DMS79 (cell line): Measurements from ENCODE around the gene ZFAND6.

Source experiments
- DNase-seq: peaks from one replicate; lab custom pipeline; 2025; lab: John Stamatoyannopoulos, UW

Gene ZFAND6

GRCh38 chr15:80170596-80170995 lies 111.1 kb downstream of the ZFAND6 start:
- DNase-seq: no peak

GRCh38 chr15:80171787-80172186 lies 112.3 kb downstream of the ZFAND6 start:
- DNase-seq: no peak

DNA sequence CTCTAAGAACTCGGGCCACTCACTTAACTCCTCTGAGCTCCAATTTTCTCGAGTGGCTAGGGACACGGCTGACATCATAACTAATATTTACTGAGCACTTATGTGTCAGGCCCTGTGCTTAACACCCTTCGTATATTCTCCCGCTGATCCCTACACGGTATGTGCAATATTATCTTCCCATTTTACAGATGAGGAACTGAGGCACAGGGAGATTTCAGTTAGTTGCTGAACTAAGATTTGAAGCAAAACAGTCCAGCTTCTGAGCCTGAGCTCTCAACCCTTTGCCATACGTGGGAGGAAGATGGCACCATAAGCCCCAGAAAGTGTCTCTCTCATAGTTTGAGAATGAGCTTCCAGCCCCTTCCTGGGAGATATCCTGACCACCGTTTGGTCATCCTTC lies 112.9 kb downstream of the ZFAND6 start:
- DNase-seq: no peak

GRCh38 chr15:80173022-80173759 lies 113.7 kb downstream of the ZFAND6 start:
- no peak for DNase-seq

DNA sequence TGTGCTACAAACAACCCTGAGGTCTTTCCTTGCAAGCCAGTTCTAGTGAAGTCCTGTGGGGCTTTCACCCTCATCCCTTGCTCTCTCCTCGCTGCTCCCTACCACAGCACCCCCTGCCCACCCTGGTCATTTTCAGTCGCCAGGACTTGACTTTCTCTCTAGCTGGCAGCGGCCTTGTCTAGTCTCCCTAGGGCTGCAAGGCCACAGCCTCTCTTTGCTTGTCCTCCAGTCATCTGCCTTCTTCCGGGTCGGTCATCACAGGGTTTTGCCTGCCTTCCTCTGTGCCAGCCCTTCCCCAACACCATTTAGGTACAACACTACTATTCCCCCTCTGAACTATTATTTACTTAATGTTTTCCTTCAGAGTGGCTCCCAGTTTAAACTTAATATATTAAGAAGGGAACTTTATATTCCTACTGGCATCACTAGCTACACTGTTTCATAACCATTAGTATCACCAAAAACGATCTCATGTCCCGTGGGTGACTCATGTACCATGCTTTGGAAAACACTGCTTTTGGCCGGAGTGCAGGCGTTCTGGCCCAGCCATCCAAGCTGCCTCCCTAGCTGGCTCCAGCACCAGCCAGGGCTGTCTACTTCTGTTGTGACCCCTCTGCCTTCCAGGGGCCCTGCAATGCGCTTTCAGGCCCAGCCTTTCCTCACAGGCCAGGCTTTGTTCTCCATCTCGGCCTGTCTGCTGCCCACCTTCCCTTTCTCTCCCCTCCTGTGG lies 114.7 kb downstream of the ZFAND6 start:
- DNase-seq: no peak

DNA sequence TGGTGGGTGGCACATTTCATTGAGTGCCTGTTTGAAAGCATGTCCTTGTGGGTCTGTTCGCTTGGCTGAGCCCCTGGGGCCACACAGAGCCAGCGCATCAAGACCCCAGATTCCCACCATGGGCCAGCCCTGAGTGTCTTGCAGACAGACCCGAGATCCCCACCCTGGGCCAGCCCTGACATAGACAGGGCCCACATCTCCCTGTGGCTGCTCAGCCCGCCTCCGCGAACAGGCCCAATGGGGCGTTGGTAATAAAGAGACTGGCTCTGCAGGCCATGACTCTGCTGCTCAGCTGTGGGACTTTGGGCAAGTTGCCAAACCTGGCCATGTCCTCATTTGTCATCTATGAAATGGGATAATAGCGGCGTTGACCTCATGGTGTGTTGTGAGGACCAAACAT lies 116.0 kb downstream of the ZFAND6 start:
- DNase-seq: no peak

- no peak for DNase-seq
Measured at GRCh38 chr15:80176443-80176842, 117.0 kb downstream of the ZFAND6 start.

DNA sequence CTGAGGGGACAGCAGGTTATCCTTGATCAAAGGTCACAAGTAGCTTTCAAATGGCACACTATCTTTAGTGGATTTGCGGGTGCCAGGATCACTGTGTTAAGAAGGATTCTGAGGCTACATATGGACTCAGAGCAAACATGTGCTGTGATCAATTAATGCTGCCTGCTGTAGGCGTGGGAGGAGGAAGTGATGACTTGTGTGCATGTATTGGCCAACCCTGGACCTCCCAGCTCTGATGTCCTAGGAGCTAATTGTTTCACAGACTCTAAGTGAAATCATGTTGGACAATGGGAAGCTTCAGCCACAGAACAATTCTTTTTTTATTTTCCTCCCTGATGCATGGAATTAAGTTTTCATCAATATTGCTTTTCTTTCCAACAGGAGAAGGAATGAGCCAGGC lies 117.7 kb downstream of the ZFAND6 start:
- no peak for DNase-seq

- DNase-seq: no peak
Measured at GRCh38 chr15:80179025-80179759, 119.7 kb downstream of the ZFAND6 start.

DNA sequence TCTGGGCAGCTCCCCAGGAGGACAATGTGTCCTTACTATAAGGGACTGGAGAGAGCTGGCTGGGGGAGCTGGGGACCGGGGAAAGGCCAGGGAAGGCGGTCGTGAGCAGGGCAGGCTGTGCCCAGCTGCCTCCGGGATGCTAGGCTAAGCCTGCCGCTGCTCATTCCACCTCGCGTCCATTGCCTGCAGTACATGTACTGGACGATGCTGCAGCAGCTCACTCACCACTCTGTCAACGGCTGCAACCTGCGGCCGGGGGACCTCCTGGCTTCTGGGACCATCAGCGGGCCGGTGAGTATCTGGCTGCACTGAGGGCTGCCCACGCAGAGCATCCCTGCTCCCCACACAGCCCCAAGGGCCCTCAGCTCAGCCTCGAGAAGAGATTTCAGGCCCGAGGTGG lies 120.5 kb downstream of the ZFAND6 start:
- no peak for DNase-seq

- DNase-seq: no peak
Measured at GRCh38 chr15:80180468-80180867, 121.0 kb downstream of the ZFAND6 start.

DNA sequence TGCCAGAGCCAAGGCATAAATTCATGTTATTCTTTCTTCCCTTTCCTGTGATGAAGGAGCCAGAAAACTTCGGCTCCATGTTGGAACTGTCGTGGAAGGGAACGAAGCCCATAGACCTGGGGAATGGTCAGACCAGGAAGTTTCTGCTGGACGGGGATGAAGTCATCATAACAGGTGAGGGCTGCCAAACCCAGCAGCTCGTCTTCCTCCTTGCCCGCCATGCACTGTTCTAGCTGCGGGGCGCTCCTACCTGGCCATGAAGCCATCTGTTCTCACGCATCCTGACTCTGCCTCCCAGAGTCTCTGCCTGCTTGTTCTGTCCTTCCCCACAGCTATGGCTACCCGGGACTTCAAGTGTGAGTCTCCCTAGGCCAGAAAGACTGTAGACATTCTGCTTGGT lies 121.5 kb downstream of the ZFAND6 start:
- no peak for DNase-seq

- no peak for DNase-seq
Measured at GRCh38 chr15:80182611-80183261, 123.3 kb downstream of the ZFAND6 start.

GRCh38 chr15:80183306-80183705 lies 123.8 kb downstream of the ZFAND6 start:
- DNase-seq: no peak

- DNase-seq: no peak
Measured at GRCh38 chr15:80183886-80184285, 124.4 kb downstream of the ZFAND6 start.

GRCh38 chr15:80184554-80184953 lies 125.1 kb downstream of the ZFAND6 start:
- no peak for DNase-seq

DNA sequence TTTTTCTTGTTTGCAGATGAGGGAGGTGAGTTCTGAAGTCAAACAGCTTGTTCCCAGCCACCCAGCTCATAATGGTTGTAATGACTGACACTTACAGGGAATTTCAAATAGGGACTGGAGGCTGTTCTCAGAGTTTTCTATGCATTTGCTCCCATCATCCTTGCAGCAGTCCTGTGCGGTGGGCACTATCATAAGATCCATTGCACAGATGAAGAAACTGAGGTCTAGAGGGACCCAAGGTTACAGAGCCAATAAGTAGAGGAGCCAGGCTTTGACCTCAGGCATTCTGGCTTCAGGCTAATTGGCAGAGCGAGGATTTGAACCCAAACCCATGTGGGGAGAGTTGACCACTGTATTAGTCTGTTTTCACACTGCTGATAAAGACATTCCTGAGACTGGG lies 125.7 kb downstream of the ZFAND6 start:
- no peak for DNase-seq

GRCh38 chr15:80186066-80186465 lies 126.6 kb downstream of the ZFAND6 start:
- no peak for DNase-seq

- DNase-seq: no peak
Measured at GRCh38 chr15:80186597-80186996, 127.1 kb downstream of the ZFAND6 start.
